DND-41 (cell line): ENCODE measurements around the gene PLAAT5.

ENCODE experiments used
- EZH2 ChIP-seq: IDR thresholded peaks from 3 replicates; pipeline ENCODE4 v1.6.1; 2012; ENCODE audit warnings: borderline replicate concordance, low read depth, mild to moderate bottlenecking, moderate library complexity, low read length, inconsistent platforms; ENCODE audit not compliant: severe bottlenecking
- TF ChIP-seq, protein P1 (sequence below): IDR thresholded peaks from 2 replicates; pipeline ENCODE4 v1.5.1; 2012; ENCODE audit warnings: borderline replicate concordance, low read length, moderate library complexity, mild to moderate bottlenecking; ENCODE audit not compliant: poor library complexity, severe bottlenecking; ENCODE audit errors: extremely low read depth

DNA sequence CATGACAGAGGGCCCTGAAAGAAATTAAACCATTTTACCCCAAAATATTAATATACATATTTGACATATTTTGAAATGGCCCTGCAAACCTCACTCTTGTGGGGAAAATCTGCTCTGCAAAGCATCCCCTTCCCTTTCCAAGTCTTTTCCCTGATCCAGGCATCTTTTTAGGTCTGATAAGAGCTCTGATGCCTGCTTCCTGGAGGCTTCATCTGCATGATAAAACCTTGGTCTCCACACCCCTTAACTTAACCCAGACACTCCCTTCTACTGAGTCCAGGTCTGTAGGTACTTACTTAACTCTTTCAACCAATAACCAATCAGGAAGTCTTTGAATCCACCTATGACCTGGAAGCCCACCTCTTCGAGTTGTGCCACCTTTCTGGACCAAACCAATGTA lies 13.1 kb upstream of the PLAAT5 start:
- TF ChIP-seq, protein P1, sequence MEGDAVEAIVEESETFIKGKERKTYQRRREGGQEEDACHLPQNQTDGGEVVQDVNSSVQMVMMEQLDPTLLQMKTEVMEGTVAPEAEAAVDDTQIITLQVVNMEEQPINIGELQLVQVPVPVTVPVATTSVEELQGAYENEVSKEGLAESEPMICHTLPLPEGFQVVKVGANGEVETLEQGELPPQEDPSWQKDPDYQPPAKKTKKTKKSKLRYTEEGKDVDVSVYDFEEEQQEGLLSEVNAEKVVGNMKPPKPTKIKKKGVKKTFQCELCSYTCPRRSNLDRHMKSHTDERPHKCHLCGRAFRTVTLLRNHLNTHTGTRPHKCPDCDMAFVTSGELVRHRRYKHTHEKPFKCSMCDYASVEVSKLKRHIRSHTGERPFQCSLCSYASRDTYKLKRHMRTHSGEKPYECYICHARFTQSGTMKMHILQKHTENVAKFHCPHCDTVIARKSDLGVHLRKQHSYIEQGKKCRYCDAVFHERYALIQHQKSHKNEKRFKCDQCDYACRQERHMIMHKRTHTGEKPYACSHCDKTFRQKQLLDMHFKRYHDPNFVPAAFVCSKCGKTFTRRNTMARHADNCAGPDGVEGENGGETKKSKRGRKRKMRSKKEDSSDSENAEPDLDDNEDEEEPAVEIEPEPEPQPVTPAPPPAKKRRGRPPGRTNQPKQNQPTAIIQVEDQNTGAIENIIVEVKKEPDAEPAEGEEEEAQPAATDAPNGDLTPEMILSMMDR = no peak
- no peak for TF ChIP-seq EZH2
